ACHN (cell line): ENCODE results near the gene TXNDC12.
"Not testable (repeated sequence)": the region's sequence is repeated elsewhere in the genome, so short reads cannot be mapped to it uniquely, and the experiment has no call there.

Source experiments
- DNase-seq: peaks from one replicate; pipeline ENCODE4 v3.0.0-alpha.2; 2015
- in situ Hi-C: cut with HindIII; loops from 2 replicates; pipeline ENCODE4 v1.10.0; 2017; ENCODE audit warnings: low sequenced_read_pairs, low pct_ligation_motif_present, low pct_unique_long_range_greater_than_20kb

The TXNDC12 gene

DNA sequence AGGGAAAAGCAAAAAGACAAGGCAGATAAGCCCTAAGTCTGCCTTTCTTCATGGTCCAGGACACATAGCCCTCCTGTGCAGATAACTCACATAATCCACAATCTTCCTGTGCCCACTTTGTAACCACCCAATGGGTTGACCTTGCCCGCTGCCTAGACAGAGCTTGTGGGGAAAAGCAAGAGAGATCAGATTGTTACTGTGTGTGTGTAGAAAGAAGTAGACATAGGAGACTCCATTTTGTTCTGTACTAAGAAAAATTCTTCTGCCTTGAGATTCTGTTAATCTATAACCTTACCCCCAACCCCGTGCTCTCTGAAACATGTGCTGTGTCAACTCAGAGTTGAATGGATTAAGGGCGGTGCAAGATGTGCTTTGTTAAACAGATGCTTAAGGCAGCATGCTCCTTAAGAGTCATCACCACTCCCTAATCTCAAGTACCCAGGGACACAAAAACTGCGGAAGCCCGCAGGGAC is 48.9 kb downstream of the TXNDC12 start:
- in situ Hi-C loops: not testable (repeated sequence)
- peak; percentile 41 for DNase-seq

DNA sequence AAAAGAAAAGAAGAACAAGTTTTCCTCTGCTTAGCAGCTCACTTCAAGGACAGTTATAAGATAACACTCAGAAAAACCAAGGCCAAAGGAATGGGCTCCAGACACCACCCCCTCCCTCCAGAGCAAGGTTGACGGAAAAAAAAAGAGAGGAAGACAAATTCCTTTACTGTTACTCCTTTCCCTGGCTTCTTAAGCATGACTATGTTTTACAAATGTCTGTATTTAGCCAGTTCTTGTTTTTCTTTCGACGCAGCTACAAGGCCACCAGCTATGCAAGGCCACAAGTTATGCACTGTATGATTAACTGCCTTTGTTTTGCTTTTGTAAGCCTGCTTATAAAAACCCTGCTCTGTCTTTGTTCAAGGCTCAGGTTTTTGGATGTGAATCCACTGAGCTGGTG is 49.4 kb downstream of the TXNDC12 start:
- in situ Hi-C loops: not testable (repeated sequence)
- DNase-seq: peak; percentile 19

- in situ Hi-C loops: no loop called here
- DNase-seq: no peak
Observed at GRCh38 chr1:52003877-52004276, 51.1 kb downstream of the TXNDC12 start.

DNA sequence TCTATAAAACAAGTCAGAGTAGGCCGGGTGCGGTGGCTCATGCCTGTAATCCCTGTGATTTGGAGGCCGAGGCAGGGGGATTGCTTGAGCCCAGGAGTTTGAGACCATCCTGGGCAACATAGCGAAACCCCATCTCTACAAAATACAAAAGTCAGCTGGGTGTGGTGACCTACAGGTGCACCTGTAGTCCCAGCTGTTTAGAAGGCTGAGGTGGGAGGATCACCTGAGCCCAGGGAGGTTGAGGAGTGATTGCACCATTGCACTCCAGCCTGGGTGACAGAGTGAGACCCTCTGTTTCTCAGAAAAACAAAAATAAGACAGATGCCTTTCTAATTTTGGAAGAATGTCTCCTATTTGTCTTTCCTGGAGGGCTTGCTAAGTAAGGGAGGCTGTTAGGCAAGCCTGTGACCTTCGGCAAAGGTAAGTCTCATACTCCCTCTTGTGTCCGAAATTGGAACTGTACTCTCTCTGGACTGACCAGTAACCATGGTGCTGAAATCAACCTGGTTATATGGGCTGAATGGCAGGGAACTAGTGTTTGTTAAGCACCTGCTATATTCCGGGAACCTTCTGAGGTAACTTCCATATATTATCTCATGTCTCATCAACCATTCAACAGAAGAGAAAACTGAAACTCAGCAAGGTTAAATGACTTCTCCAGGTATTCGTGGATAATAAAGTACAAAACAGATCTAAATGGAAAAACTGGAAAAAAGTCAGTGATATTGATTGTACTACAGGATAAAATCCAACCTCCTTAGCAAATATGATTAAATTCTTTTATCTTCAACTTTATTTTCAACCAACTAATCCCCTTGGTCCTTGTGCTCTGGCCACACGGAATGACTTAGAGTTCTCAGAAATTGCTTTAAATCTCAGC is 52.7 kb downstream of the TXNDC12 start:
- in situ Hi-C loops: no loop called here
- DNase-seq: peak; percentile 90

DNA sequence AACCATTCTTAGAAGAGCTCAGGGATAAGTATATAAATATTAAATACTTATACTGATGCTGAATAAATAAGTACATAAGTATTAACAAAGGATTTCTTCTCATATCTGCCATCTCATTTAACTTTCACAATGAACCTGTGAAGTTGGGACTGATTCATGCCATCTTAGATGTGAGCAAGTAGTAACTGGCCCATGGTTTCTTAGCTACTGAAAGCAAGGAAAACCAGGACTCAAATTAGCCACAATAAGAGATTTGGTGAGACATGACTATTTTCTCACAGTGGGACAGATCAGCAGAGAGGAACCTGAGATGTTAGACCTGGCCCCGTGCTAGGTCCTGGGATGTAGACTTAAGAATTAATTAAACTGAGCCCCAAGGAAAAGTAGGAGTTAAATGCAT is 56.3 kb downstream of the TXNDC12 start:
- in situ Hi-C loops: no loop called here
- DNase-seq: no peak

DNA sequence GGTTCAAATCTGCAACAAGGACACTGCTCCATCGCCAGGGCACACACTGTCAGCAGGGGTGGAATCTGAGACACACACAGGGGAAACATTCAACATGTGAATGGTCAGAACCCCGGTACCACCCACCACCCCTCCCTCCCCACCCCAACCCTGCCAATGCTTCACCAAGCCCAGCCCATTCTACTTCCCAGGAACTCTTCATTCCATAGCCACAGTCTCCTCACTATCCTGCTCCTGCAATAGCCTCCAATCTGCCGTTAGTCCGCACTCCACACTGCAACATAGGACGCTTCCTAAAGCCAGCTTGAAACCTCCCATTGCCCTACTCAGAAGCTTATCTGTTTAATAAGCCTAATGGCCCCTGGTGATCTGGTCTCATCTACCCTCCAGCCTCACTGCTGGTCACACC is 57.0 kb downstream of the TXNDC12 start:
- in situ Hi-C loops: no loop called here
- DNase-seq: no peak

DNA sequence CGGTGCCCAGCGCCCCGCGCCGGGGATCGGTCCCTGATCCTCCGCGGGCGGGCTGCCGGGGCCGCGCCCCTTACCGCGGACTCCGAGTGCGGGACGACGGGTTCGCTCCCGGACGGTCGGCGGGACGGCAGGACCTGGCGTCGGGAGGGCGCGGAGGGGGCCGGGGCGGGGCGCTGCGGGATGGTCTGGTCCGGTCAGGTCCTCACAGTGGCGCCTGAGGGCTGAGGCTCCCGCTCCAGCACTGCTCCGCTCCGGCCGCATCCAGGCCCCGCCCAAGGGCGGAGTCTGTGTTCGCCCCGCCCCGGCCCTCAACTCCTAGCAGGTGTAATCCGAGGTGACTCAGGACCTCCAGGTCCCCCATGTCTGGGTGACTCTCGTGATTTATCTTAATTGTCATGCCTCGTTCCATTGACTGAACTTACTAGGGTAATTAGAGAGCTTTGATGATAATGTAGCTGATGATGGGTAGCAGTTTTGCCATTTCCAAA is 64.5 kb downstream of the TXNDC12 start, which contains the start of gene RAB3B:
Gene RAB3B (minus strand): TSS at position 223 of the 488 bp plus-strand sequence. CDS start 13,583 bp downstream, outside the sequence.
- in situ Hi-C loops: no loop called here
- DNase-seq: peak; percentile 75

DNA sequence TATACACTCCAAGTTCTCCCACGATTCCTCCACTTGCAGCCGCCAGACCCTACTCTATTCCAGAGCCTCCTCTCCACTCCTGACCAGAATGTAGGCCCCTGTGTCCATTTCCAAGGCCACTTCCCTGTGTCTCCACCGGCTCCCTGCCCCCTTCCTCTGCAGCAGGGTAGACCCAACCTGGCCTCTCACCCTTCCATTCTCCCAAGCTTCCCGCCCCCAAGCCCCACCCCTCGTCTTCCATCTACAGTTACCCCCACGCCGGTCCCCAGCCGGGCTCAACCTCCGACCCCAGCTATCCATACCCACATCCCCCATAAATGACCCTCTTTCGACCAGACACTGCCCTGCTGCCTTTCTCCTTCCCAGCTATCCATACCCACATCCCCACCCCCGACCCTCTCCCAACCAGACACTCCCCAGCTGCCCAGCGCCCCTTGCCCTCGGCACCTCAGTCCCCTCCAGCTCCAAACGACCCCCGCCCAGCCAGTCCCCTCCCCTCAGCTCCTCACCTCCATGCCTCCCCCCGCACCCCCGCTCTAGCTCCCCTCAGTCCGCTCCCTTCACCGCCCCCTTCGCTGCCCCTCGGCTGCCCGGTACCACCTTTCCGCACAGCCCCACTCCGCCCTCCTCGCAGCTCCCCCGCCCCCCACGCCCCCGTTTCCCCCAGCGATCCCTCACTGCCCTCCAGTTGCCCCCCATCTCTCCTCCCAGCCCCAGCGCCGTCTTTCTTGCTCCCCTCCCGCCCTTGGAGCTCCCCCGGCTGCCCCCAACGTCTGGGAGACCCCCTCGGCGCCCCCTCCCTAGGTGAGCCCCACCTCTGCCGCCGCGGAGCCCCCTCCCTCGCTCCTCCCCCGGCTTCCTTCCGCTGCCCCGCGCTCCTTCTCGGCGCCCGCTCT is 65.2 kb downstream of the TXNDC12 start:
- in situ Hi-C loops: no loop called here
- no peak for DNase-seq

DNA sequence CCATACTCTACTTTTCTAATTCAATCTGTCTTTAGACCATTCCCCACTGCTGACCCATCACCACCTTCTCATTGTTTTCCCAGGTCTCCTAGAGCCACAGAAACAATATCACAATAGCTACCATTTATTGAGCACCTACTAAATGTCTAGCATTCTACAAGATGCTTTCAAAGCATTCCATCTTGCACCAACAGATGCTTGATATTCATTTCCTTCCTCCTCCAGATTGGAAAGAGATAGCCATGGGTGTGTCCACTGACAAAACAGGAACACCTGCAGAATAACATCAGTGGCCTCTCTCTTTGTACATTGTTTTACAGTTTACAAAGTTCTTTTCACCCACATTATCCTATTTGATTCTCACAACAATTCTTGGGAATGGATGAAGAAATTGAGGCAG is 66.7 kb downstream of the TXNDC12 start:
- in situ Hi-C loops: no loop called here
- DNase-seq: no peak

DNA sequence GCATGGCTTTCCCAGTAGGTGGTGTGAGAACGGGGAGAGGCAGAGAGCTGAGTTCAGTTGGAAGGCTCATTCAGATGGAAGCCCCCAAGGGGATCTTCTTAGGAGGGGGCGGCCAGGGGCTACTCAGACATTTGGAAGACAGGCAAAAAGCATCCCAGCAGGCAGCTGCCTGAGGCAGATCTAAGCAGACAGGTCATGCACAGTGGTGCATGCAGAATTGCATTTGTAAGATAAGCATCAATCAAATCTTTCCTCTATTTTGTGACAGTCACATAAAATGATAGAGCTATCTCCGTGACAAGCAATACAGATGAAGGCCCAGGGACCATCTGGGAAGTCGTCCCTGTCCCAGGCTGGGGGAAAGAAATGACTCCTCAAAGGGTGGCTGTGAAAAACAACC is 68.3 kb downstream of the TXNDC12 start:
- DNase-seq: no peak
- in situ Hi-C loops: no loop called here

DNA sequence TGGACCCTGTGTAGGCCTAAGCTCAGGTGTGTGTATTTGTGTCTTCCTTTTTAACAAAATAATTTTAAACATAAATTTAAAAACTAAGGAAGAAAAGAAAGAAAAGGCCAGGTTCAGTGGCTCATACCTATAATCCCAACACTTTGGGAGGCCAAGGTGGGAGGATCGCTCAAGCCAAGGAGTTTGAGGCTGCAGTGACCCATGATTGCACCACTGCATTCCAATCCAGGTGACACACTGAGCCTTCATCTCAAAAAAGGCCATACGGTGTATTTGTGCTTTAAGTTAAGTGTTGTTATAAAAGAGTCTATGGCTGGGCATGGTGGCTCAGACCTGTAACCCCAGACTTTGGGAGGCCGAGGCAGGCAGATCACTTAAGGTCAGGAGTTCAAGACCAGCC is 72.8 kb downstream of the TXNDC12 start:
- no peak for DNase-seq
- in situ Hi-C loops: no loop called here

DNA sequence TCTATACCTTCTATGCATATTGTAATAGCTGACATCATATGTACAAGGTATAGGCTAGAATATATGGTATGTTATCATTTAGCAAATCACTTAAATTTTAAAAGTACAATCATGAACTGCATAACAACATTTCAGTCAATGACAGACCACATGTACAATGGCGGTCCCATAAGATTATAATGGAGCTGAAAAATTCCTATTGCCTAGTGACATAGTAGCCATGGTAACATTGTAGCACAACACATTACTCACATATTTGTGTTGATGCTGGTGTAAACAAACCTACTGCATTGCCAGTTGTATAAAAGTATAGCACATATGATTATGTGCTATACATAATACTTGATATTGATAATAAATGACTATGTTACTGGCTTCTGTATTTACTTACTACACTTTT is 73.4 kb downstream of the TXNDC12 start:
- DNase-seq: no peak
- in situ Hi-C loops: no loop called here

GRCh38 chr1:51978099-51978498 is 76.9 kb downstream of the TXNDC12 start:
- DNase-seq: no peak
- in situ Hi-C loops: no loop called here

GRCh38 chr1:51976846-51977602 is 78.0 kb downstream of the TXNDC12 start:
- no peak for DNase-seq
- in situ Hi-C loops: no loop called here

- no peak for DNase-seq
- in situ Hi-C loops: no loop called here
Observed at GRCh38 chr1:51973587-51974474, 81.2 kb downstream of the TXNDC12 start.
